HG03558 (cell line): ENCODE measurements around the gene SH3RF2.
"Not testable (repeated sequence)": the region's sequence is repeated elsewhere in the genome, so short reads cannot be mapped to it uniquely, and the experiment has no call there.

Experiments
- ATAC-seq: cut with Tn5 transposase; IDR thresholded peaks from one replicate; pipeline ENCODE4 v1.9.1; 2021; ENCODE audit warnings: moderate number of reproducible peaks; ENCODE audit not compliant: unreplicated experiment; ENCODE audit errors: extremely low read depth

Gene SH3RF2

DNA sequence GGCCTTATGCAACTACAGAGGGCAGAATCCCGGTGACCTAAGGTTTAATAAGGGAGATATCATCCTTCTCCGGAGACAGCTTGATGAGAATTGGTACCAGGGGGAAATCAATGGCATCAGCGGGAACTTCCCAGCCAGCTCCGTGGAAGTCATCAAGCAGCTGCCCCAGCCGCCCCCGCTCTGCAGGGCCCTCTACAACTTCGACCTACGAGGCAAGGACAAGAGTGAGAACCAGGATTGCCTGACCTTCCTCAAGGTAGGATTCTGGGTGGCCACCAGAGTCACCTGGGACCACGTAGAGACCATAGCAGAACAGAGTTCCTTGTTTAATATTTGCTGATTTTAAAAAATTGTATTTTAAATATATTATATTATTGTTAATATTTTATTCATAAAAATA, 63.7 kb downstream of the SH3RF2 start:
- no peak for ATAC-seq

DNA sequence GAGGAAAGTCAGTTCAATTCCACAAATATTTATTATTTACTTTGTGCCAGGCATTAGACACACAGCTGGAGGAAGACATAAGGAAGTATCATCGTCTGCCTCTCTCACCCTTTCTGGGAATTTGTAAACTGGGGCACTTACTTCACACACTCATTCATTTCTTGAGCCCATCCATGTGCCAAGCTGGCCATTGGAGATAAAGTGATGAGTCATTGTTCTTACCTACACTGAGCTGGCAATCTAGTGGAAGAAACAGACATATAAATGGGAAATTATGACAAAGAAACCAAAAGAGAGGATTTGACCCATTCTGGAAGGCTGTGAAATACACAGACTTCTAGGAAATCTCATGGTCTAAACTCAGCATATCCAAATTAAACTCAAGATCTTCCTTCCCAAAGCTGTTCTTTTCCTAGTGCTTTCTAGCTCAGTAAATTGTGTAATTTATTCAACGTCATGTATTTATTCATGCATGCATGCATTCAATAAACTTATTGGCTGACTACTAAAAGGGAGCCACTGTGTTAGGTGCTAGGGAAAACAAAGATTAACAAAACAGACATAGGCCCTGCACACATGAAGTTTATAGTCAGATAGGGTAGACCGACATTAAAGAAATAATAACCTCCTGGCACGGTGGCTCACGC, 65.3 kb downstream of the SH3RF2 start:
- ATAC-seq = no peak

DNA sequence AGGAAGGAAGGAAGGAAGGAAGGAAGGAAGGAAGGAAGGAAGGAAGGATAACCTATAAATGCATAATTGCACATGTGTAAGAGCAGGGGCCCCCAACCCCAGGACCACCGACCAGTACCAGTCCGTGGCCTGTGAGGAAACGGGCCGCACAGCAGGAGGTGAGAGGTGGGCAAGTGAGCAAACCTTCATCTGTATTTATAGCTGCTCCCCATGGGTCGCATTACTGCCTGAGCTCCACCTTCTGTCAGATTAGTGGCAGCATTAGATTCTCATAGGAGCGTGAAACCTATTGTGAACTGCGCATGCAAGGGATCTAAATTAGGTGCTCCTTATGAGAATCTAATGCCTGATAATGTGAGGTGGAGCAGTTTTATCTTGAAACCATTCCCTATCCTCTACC, 66.1 kb downstream of the SH3RF2 start:
- no peak for ATAC-seq

DNA sequence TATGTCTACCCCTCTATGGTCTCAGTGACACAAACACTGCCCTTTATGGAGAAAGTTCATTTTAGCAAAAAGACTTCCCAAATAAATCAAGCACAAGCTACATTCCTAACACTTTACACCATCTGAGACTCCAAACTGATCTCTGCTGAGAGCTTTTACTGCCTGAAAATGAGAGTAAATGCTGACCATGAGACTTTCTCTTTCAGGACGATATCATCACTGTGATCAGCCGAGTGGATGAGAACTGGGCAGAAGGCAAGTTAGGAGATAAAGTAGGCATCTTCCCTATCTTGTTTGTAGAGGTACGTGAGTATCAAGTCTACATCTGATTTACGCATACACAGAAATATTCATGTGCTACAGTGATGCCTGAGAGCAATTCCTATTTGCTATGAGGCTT, 67.5 kb downstream of the SH3RF2 start:
- no peak for ATAC-seq

DNA sequence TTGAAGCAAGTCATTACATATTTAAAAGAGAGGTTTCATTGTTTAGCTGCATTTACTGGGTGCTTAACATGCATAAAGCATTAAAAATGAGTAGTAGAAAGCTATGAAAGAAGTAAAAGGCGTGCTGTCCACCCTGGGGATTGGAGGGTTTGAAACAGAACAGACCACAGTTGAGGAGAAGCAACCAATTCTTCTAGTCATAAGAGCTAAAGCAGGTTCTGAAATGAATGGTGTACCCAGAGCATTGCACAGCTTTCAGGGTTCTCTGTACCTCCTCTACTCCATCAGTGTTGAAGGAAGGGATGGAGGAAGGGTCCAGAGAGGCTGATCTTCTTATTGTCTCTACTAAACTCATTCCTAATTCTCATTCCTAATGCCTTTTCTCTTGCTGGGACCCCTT, 68.9 kb downstream of the SH3RF2 start:
- peak; percentile 61 for ATAC-seq

DNA sequence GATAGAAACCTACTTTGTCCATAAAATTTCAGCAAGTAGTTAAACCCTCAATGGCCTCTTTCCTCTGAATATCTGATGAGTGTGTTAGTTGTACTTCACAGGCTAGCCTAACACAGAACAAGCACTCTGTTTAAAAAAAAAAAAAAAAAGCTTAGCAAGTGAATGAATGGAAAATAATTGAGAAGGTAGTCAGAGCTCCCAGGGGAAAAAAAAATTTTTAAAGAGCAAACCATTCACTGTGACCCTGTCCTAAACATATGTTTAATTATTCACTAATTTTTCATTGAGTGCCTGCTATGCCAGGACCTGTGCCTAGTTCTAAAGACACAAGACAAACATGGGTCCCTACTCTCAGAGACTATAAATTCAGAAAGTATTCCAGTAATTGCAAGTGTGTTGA, 69.3 kb downstream of the SH3RF2 start:
- ATAC-seq = no peak

DNA sequence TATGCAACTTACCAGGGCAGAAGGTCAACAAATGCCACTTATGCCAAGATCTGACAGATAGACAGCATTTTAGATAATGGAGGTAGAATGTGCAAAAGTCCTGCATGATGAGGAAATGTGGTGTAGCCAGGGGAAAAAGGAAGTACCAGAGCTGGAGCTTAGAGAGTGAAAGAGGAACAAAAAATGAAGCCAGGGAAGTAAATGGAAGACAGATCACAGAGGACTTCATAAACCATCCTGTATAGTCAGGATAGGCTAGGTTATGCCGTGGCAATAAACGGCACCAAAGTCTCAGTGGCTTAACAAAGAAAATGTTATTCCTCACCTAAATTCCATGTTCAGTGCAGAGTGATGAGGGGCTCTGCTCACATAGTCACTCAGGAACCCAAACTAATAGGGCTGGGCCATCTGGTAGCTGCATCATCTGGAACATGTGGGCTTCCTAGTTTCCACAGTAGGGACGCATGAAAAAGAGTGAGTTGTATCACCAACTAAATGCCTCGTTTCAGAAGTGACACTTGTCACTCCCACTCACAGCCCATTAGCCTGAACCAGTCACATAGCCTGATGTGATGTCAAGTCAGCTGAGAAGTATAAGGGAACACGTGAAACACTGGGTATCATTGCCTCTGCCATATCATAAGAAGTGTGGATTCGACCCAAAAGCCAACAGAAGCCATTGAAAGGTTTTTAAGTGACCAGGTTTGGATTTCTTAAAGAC, 70.3 kb downstream of the SH3RF2 start:
- no peak for ATAC-seq

DNA sequence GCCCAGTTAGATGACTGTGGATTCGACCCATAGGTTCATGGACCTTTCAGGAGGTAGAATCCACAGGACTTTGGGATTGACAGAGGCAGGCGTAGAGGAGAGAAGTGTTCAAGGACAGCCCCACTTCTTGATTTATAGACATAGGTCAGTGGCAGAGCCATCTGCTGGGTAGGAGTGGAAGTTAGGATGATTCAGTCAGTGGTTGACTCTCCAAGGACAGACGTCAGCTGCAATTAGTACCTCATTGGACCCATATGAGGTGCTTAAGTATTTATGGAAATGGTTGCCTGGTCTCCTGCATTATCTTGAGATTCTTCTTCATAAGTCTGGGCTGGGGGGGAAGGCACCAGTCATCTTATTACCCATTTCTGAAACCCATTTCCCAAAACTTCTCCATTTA, 70.9 kb downstream of the SH3RF2 start:
- no peak for ATAC-seq

DNA sequence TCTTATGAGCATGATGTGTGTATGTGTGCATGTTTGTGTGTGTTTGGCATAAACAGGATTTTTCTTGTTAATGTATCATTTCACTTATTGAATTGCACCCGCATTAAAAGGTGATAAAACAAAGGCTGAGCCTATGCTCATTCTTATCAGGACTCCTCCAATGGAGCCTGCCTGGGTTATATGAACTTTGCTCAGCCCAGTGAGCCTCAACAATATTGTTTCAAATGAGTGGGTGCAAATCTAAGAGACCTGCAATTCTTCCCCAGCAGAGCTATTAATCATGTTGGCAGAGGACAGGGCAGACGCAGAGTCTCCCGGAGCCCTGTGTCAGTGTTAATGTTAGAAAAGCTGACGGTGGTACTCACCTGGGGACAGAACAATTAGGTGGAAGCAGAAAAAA, 71.6 kb downstream of the SH3RF2 start:
- ATAC-seq = no peak

DNA sequence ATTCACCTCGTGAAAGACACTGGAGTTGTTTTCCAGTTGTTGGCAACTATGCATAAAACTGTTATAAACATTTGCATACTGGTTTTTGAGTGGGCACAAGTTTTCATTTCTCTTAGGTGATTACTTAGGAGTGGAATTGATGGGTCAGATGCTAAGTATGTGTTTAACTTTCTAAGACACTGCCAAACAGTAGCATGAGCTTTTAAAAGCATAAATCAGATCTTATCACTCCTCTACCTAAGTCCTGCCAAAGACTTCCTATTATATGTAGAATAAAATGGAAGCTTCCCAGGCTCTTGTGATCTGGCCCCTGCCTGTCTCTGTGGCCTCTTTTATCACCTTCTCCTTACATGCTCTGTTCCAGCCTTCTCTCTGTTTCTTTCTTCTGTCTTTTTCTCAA, 72.6 kb downstream of the SH3RF2 start:
- ATAC-seq = no peak

DNA sequence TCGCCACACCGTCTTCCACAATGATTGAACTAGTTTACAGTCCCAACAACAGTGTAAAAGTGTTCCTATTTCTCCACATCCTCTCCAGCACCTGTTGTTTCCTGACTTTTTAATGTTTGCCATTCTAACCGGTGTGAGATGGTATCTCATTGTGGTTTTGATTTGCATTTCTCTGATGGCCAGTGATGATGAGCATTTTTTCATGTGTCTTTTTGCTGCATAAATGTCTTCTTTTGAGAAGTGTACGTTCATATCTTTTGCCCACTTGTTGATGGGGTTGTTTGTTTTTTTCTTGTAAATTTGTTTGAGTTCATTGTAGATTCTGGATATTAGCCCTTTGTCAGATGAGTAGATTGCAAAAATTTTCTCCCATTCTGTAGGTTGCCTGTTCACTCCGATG, 74.1 kb downstream of the SH3RF2 start:
- ATAC-seq = not testable (repeated sequence)

DNA sequence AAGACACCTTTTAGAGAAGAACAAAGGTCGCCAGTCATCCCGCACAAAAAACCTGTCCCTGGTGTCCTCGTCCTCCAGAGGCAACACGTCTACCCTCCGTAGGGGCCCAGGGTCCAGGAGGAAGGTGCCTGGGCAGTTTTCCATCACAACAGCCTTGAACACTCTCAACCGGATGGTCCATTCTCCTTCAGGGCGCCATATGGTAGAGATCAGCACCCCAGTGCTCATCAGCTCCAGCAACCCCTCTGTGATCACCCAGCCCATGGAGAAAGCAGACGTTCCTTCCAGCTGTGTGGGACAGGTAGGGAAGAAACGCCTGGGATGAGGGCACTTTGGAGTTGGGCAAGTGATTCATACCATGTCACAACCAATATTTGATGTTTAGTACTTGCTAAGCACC, 77.4 kb downstream of the SH3RF2 start:
- ATAC-seq = no peak

DNA sequence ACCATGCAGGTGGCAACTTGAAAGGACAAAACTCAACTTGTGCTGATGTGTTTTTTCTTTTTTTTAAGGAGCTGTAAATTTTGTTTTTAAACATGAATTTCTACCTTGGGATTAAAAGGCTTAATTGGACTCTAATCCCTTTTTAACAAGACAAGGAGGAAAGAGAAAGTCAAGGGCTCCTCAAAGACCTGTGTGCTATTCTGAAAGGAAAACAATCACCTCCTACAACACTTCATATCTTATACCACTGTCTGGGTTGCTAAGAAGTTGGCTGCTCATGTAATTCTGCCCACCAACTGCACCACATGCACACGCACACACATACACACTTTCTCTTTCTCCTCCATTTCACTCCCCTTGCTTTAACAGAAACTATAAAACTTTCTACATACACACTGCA, 78.6 kb downstream of the SH3RF2 start:
- ATAC-seq = no peak

DNA sequence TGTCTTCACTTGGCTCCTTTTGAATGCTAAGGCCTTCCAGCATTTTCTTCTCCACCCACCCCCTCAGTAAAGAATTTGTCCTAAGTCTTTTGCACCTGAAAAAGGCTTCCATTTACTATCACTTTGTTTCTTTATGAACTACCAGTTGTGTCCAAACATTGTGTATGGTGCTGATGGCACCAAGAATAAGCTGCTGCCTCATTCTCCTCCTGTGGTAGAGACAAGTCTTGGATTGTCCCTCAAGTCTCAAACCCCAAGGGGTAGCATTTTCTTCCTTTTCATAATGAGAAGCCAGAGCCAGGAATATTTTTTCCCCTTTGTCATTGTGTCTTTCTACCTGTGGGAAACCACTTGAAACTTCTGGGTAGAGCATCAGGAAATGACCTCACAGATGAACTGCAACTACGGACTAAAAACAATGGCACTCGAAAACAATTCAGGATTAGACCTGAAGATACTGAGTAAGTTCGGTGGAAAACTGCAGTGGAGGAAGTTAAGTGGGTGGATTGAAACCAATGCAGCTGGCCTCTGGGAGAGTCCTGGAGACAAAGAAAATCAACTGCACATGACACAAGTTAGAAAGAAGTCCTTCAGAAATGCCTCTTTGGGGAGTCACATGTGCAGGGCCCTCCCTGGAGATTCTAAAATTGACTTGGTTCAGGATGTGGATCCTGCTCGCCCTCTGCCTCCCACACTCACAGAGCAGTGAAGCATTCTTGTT, 80.5 kb downstream of the SH3RF2 start:
- no peak for ATAC-seq

DNA sequence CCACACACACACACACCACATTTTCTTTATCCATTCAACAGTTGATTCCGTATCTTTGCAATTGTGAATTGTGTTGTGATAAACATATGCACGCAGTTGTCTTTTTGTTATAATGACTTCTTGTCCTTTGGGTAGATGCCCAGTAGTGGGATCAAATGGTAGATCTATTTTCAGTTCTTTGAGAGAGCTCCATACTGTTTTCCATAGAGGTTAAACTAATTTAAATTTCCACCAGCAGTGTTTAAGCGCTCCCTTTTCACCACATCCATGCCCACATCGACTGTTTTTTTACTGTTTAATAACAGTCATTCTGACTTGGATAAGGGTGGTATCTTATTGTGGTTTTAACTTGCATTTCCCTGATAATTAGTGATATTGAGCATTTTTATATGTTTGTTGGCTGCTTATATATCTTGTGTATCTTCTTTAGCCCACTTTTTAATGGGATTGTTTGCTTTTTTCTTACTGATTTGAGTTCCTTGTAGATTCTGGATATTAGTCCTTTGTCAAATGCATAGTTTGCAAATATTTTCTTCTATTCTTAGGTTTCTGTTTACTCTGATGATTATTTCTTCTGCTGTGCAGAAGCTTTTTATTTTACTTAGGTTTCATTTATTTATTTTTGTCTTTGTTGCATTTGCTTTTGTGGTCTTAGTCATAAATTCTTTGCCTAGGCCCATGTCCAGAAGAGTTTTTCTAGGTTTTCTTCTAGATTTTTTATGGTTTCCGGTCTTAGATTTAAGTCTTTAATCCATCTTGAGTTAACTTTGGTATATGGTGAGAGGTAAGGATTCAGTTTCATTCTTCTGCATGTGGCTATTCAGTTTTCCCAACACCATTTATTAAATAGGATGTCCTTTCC, 82.4 kb downstream of the SH3RF2 start:
- ATAC-seq = no peak

DNA sequence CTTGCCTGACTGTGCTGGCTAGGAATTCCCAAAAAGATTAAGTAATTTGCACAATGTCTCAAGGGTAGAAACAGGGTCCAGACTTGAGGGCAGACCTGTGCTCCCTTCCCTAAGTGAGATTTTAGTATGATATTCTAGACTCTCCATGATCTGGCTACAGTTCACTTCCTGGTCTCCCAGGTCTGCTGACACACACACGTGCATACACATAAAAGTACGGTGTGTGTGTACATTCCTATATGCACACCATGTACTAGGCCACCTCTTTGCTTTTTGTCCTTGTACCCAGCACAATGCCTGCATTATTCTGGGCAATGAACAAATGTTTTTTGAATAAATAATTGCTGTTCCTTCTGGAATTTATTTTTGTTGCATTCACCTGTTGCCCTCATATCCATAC, 83.7 kb downstream of the SH3RF2 start:
- no peak for ATAC-seq

DNA sequence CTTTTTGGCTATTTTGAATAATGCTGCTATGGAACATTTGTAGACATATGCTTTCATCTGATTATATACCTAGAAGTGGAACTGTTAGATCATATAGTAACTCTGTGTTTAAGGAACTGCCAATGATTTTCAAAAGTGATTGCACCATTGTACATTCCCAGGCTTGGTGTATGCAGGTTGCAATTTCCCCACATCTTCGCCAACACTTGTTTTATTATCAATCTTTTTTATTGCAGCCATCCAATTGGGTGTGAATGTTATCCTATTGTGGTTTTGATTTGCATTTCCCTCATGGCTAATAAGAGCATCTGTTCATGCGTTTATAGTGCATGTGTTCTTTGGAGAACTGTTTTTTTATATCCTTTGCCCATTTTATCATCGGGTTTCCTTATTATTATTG, 87.7 kb downstream of the SH3RF2 start:
- no peak for ATAC-seq

DNA sequence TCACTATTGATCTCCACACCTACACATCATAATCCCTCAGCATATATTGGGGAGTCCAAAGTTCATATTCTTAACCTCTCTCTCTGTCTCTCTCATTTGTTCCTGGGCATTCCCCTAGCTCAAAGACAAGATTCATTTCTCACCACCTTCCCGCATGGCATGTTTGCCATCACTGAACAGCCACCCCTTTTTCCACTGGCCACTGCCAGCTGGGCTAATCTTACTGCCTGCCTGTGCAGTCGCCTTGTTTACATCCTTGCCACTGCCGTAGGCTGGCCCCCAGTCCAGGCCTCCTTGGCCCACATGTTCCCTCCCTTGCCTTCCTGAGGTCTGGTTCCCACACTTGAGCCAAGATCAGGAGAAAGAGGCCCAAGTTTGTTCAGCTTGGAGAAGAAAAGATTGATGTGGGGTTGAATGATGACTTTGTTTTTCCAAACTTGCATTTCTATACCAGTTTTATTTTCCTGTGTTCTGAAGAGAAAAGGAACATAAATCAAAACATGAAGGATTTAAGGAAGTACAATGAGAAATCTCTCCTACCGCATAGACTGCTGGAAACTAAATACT, 88.8 kb downstream of the SH3RF2 start:
- ATAC-seq = no peak

DNA sequence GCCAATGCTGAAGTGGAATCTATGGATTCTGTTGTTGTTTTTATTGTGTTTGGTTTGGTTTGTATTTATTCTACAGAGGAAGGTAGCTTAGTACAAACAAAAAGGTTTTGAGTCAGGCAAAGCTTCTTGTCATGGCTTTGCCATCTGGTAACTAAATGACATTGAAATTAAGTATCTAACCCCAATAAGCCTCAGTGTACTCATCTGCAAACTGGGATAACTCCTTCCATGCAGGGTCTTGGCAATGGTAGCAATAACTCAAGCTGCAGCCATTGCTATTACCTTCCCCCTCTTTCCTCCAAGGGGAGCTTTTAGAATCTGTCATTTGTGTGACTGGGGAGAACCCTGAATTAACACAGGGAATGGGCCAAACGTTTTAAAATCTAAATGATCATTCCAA, 89.3 kb downstream of the SH3RF2 start:
- ATAC-seq = no peak

DNA sequence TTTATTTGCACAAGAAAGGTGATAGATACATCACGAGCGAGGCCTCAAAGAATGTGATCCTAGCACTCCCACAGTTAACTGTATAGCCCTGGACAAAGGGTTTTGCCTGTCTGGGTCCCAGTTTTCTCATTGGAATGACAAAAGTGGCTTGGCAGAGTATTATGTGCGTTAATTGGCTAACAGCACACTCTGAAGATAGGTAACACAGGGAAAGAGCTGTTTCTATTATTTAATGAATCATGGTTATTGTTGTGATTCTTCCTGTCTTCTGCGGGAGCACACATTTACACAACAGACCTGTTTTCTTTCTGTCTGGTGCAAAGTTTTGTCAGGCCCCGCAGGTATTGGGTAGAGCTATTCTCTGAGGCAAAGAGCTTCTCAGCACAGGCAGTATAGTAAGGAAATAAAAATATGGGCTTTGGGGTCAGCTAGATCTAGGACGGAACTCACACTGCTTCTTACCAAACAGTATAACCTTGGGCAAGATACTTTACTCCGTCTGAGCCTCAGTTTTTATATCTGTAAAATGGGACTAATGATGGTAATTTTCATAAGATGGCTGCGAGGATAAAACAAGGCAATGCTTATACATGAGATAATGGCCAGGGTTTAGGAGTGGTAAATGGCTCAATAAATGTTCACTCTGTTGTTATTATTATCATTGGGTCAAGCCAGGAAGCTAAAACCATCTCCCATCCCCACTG, 90.1 kb downstream of the SH3RF2 start:
- no peak for ATAC-seq
